HG03520 (cell line): ENCODE measurements around the gene SAC3D1.
"Not testable (repeated sequence)": the region's sequence is repeated elsewhere in the genome, so short reads cannot be mapped to it uniquely, and the experiment has no call there.

ENCODE experiments used
- ATAC-seq: cut with Tn5 transposase; IDR thresholded peaks from one replicate; pipeline ENCODE4 v1.9.1; 2021; ENCODE audit warnings: mild to moderate bottlenecking, moderate library complexity; ENCODE audit not compliant: unreplicated experiment

The SAC3D1 gene

GRCh38 chr11:65023502-65023901 lies 17.5 kb upstream of the SAC3D1 start:
- ATAC-seq: not testable (repeated sequence)

GRCh38 chr11:65026810-65027209 lies 14.2 kb upstream of the SAC3D1 start:
- no peak for ATAC-seq

DNA sequence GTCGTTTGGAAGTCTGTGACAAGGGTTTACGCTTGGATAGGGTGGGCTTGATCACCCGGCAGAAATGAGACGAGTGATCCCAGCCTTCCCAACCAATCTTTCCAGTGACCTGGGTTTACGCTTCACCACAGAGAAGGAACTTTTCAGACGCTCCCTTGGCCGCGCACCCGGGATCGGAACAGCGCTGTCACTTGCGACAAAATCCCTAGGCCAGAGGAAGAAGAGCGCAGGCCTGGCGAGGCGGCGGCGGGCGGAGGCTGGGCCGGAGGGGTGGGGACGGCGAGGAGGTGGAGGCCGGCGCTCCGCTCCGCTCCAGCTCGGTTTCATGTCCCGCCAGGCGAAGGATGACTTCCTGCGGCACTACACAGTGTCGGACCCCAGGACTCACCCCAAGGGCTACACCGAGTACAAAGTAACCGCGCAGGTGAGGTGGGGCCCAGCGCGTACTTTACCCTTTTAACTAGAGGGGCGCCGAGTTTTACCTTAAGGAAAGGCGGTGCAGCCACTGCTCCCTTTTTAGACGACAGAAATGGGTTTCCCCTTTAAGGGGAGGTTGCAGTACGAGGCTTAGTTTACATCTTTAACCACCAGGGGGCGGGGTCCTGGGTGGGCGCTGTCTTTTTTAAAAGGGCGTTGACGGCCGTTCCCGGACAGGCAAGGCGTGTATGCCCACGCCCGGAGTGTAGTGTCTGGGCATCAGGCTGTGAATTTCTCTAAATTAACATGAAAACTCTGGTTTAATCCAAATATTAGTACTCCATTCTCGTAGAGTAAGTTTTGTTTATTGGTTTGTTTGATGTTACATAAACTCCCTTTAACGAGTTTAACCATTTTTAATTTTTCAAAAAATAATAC lies 13.6 kb upstream of the SAC3D1 start, which contains the start of gene SNX15:
TSS of gene SNX15 (plus strand) at position 227 of the 855 bp plus-strand sequence. CDS start at position 326, 99 bp downstream.
- ATAC-seq: peak; percentile 80

DNA sequence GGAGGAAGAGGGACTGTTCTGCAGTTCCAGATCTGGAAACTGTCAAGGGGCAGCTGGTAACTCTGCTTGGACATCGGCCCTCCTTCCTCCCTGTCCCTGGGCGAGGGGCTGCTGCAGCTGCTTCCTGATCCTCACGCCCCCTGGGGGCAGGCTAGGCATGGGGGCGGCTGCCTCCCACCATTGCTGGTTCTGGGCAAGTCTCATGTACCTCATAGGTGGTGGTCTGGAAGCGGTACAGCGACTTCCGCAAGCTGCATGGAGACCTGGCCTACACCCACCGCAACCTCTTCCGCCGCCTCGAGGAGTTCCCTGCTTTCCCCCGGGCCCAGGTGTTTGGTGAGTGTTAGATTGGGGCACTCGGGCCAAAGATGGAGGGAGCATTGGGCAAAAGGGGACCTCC lies 8.8 kb upstream of the SAC3D1 start:
- no peak for ATAC-seq

- ATAC-seq: no peak
Measured at GRCh38 chr11:65034423-65034822, 6.6 kb upstream of the SAC3D1 start.

- no peak for ATAC-seq
Measured at GRCh38 chr11:65035579-65035978, 5.4 kb upstream of the SAC3D1 start.

DNA sequence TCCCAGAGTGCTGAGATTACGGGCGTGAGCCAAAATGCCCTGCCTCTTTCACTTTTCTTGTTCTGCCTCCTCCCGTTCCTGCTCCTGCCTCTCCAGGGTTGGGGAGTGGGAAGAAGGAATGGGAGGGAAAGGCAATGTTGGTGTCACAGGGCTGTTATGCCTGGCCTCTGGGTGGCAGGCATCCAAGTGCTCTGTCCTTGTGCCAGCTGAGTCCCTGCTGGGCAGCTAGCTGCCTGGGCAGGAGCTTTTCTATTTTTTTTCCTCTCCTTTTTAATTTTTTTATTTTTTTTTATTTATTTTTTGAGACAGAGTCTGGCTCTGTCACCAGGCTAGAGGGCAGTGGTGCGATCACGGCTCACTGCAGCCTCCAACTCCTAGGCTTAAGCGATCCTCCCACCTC lies 4.1 kb upstream of the SAC3D1 start:
- ATAC-seq: no peak

DNA sequence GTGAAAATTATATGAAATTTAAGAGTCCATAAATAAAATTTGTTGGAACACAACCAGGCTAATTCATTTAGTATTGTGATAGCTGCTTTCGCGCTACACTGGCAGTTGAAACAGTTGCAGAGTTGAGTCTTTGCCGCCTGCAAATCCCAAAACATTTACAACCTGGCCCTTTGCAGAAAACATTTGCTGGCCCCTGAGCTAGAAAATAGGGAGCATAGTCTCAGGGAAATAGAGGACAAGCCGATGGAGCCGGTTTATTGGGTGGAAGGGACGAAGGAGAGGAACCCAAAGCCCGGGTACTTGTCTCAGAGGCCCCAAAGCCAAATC lies 527 bp upstream of the SAC3D1 start:
- no peak for ATAC-seq

- no peak for ATAC-seq
Measured at GRCh38 chr11:65042891-65043290, 1.9 kb downstream of the SAC3D1 start.

DNA sequence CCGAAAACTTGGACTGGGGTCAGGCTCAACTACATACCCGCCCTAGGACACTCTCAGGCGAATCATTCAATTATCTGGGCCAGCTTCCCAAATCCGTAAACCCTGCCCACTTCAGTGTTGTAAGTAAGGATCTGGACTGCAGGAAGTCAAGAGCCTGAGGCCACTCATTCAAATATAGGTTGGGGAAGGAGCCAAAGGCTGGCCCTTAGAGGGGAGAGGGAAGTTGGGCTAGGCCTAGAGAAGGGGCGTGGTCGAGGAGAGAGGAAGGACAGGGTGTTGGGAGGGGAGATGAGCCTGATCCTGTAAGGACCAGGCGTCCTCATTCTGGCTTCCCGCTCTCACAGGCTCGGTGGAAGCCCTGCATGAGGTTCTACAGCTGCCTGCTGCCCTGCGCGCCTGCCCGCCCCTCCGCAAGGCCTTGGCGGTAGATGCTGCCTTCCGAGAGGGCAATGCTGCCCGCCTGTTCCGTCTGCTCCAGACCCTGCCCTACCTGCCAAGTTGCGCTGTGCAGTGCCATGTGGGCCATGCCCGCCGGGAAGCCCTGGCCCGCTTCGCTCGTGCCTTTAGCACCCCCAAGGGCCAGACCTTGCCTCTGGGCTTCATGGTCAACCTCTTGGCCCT lies 3.0 kb downstream of the SAC3D1 start:
- no peak for ATAC-seq

DNA sequence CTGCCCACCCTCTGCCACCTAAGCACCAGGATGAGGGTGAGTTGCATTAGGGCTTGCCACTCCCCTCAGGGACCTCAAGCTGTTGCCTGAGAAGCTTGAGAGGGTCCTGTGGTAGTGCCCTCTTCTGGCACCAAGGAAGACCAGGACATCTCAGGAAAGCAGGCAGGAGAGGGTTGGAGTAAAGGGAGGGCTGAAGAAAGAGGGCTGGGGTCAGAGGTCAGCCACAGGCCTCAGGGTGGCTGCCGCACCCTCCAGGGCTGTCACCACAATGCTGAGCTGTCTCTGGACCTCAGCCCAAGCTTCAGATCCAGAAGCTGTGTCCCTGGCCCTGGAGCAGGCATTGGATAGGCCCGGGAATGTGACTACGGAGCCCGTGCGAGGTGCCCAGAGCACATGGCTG lies 4.1 kb downstream of the SAC3D1 start:
- ATAC-seq: no peak

DNA sequence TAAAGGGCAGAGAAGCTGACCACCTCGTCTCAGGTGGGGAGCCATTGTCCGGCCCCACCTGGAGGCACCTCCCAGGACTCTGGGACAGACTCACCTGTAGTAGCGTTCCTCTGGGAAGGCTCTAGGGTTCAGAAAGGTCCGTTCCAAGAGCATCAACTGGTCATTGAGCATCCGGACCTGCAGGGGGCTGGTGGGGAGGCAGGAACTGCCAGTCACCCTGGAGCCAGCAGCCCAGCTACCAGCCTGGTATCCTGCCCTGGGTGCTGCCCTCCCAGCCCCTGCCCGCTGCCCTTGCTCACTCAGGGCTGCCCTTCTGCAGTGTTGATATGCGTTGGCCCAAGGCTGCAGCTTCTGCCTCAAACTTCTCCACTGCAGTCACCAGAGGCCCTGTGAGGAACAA lies 4.7 kb downstream of the SAC3D1 start:
- ATAC-seq: no peak

DNA sequence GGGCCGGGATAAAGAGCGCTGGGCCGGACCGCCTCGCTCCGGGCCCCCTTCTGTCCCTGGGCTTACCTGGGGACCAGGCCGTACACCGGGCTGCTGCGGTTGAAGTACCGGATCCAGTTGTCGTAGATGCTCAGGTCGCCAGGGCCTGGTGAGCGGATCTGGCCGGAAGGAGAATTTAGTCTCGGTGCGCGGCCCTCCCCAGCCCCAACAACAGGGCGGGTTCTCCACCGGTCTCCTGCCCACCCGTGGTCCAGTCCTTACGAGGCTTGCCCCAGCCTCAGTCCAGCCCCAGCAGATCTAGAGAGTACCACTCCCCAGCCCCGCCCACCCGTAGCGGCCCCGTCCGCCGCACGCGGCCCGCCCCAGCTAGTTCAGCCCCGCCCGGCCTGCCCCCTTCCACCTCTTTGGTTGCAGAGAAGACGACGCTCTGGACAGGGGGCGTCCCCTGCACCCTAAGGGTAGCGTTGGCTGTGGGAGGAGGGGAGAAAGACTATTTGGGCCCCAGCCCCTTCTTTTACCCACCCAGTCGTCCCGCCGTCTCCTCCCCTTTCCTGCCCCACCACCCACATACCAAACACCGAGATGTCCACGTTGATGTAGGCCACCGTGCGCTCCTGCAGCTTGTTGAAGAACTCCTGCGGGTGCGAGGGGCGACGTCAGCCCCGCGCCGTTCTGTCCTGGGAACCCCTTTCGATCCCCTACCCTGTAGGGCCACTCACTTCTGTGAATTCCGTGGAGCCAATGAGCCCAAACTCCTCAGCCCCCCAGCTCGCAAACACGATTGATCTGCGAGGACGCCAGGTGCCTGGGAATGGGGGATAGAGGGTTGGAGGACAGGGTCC lies 6.8 kb downstream of the SAC3D1 start:
- ATAC-seq: no peak

GRCh38 chr11:65051398-65051858 lies 10.4 kb downstream of the SAC3D1 start:
- no peak for ATAC-seq

DNA sequence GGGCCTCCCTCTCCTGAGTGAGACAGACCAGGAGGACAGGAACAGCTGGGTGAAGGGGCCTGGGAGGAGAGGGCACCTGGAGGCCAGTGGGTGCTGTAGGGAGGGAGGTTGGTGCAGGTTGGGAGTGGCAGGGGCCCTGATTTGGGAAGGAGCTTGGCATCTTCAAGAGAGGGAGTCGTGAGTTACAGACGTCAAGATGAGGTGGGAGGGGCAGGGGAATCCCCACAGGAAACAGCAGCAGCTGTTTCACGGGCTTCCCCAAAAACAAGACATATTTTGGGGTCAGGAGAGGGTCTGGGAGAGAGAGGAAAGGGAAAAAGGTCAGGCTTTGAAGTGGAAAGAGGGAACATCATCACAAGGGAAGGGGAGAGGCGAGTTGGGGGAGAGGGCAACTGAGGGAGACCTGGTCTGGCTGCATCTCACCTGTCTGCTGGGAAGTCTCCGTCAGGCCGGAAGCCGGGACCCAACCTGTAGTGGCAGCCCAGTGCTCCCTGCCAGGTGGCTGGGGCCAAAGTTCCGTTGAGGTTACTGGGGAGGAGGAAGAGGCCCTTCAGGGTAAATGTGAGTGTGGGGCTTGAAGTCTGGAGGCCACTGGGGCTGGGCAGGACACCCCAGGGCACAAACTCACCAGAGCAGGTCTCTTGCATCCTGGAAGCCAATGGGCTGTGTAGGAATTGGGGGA lies 13.0 kb downstream of the SAC3D1 start:
- ATAC-seq: no peak

- no peak for ATAC-seq
Measured at GRCh38 chr11:65055538-65055937, 14.5 kb downstream of the SAC3D1 start.

- no peak for ATAC-seq
Measured at GRCh38 chr11:65056999-65057398, 16.0 kb downstream of the SAC3D1 start.

- no peak for ATAC-seq
Measured at GRCh38 chr11:65057526-65057925, 16.5 kb downstream of the SAC3D1 start.

GRCh38 chr11:65058012-65058411 lies 17.0 kb downstream of the SAC3D1 start:
- ATAC-seq: no peak

- ATAC-seq: no peak
Measured at GRCh38 chr11:65058419-65059054, 17.5 kb downstream of the SAC3D1 start, which contains the start of gene NAALADL1. TSS of gene NAALADL1 (minus strand) at chr11:65058553. CDS start at chr11:65058521, 32 bp downstream.
